GM18909 (cell line): Measurements from ENCODE around the gene RELL2.

ENCODE experiments used
- ATAC-seq: cut with Tn5 transposase; IDR thresholded peaks from one replicate; pipeline ENCODE4 v1.9.1; 2021; ENCODE audit warnings: mild to moderate bottlenecking; ENCODE audit not compliant: unreplicated experiment, poor library complexity

Gene RELL2

GRCh38 chr5:141647242-141647641 is 10.4 kb downstream of the RELL2 start:
- no peak for ATAC-seq

GRCh38 chr5:141647851-141648250 is 11.1 kb downstream of the RELL2 start:
- ATAC-seq, result no peak

GRCh38 chr5:141649056-141649688 is 12.4 kb downstream of the RELL2 start:
- ATAC-seq, result no peak

GRCh38 chr5:141649972-141650371 is 13.2 kb downstream of the RELL2 start:
- no peak for ATAC-seq

GRCh38 chr5:141650851-141651727 is 14.3 kb downstream of the RELL2 start, which contains the start of gene FCHSD1:
Gene FCHSD1, minus strand, starts transcription at chr5:141651418. Its CDS starts 50 bp downstream, at chr5:141651368.
- ATAC-seq, result peak; percentile 96

- ATAC-seq, result no peak
Measured at GRCh38 chr5:141651728-141652105, 14.9 kb downstream of the RELL2 start.

- ATAC-seq, result no peak
Measured at GRCh38 chr5:141654298-141654697, 17.5 kb downstream of the RELL2 start.

GRCh38 chr5:141655020-141655419 is 18.2 kb downstream of the RELL2 start:
- ATAC-seq, result no peak

GRCh38 chr5:141656396-141656795 is 19.6 kb downstream of the RELL2 start:
- ATAC-seq, result no peak

- no peak for ATAC-seq
Measured at GRCh38 chr5:141657404-141657803, 20.6 kb downstream of the RELL2 start.

- ATAC-seq, result peak; percentile 68
Measured at GRCh38 chr5:141657937-141658545, 21.2 kb downstream of the RELL2 start.

- no peak for ATAC-seq
Measured at GRCh38 chr5:141662028-141662427, 25.2 kb downstream of the RELL2 start.

GRCh38 chr5:141663506-141663905 is 26.7 kb downstream of the RELL2 start:
- no peak for ATAC-seq

- ATAC-seq, result peak; percentile 89
Measured at GRCh38 chr5:141664733-141665461, 28.1 kb downstream of the RELL2 start.

- ATAC-seq, result no peak
Measured at GRCh38 chr5:141665995-141666940, 29.5 kb downstream of the RELL2 start.

GRCh38 chr5:141668601-141669265 is 31.9 kb downstream of the RELL2 start:
- no peak for ATAC-seq

GRCh38 chr5:141669520-141669919 is 32.7 kb downstream of the RELL2 start:
- ATAC-seq, result no peak

GRCh38 chr5:141672071-141672840 is 35.5 kb downstream of the RELL2 start:
- ATAC-seq, result no peak
